Measurements from ENCODE around the gene FAM47E. TPM values are rescaled to one million over a fixed set of nuclear protein-coding genes. Genes with fewer than 3 reads are reported as not detected.
A peak's percentile ranks its signal among the peaks of the same experiment; 100 is the strongest.

Gene FAM47E
- total and polyA plus RNA-seq, 2 of the 13 experiments (the other 11 are each of a cell fraction or from before 2014, with no cell fraction given), result 0.33 to 0.66 TPM

DNA sequence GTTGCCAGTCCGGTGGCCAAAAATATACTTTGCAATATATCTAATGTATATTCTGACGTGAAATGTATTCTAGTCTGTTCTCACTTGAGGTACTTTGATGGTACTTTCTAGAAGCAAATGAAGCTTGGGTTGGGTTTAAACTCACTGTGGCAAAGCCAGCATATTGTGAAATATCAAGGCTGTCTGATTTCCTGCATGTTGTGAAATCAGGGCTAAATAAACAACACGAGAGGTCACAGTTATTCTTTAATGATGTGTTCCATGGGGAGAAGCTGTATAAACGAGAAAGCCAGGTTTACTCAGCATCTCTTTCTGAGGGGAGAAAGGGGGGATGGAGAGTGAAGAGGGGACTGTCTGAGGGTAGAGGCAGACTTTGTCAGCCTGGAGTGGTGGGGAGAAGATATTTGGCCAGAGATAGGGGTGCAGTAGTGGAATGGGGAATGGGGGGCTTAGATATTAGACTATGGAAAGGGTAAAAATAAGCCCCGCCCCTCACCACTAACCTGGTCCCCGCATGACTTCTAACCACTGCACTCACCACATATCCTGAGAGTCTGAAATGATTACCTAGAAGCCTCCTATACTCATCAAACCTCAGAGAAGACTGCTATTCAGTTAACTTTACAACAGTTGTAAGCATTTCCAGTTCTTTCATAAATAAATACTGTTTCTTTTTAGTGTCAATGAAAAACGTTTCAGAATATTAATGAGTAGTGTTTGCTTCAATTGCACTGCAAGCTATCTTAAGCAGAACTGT is 32.0 kb upstream of the FAM47E start (continued):
- TF ChIP-seq, protein P1, sequence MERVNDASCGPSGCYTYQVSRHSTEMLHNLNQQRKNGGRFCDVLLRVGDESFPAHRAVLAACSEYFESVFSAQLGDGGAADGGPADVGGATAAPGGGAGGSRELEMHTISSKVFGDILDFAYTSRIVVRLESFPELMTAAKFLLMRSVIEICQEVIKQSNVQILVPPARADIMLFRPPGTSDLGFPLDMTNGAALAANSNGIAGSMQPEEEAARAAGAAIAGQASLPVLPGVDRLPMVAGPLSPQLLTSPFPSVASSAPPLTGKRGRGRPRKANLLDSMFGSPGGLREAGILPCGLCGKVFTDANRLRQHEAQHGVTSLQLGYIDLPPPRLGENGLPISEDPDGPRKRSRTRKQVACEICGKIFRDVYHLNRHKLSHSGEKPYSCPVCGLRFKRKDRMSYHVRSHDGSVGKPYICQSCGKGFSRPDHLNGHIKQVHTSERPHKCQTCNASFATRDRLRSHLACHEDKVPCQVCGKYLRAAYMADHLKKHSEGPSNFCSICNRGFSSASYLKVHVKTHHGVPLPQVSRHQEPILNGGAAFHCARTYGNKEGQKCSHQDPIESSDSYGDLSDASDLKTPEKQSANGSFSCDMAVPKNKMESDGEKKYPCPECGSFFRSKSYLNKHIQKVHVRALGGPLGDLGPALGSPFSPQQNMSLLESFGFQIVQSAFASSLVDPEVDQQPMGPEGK (CRISPR knock-in tag; IDR thresholded peaks at IDR 0.05), result peak; percentile 22; the same call in 1 of the 2 replicates
- TF ChIP-seq RBM22 (optimal IDR thresholded peaks at IDR 0.05; ENCODE audit: low read length) (no peak), HIVEP1 (CRISPR knock-in tag; IDR thresholded peaks at IDR 0.05) (no peak), NR2F2 (IDR thresholded peaks at IDR 0.05; ENCODE audit: borderline replicate concordance, low read depth) (peak; percentile 82), HNRNPUL1 (IDR thresholded peaks at IDR 0.05; ENCODE audit: low read depth, low read length) (no peak), RCOR2 (CRISPR knock-in tag; IDR thresholded peaks at IDR 0.05) (0 out of 2 replicates have a peak, but pooled peaks have one; percentile 29), ZNF878 (CRISPR knock-in tag; IDR thresholded peaks at IDR 0.05) (no peak), NFKBIZ (CRISPR knock-in tag; IDR thresholded peaks at IDR 0.05) (no peak), ZNF441 (CRISPR knock-in tag; IDR thresholded peaks at IDR 0.05; ENCODE audit: borderline replicate concordance) (no peak), HOXD1 (CRISPR knock-in tag; IDR thresholded peaks at IDR 0.05) (no peak), FOXK1 (CRISPR knock-in tag; IDR thresholded peaks at IDR 0.05; ENCODE audit: borderline replicate concordance, low read depth) (peak; percentile 79; the same call in 1 of the 2 replicates), SALL1 (CRISPR knock-in tag; IDR thresholded peaks at IDR 0.05) (peak; percentile 35; the same call in 1 of the 2 replicates), MBD4 (IDR thresholded peaks at IDR 0.05; ENCODE audit: borderline replicate concordance, low read length) (peak; percentile 37; the same call in 1 of the 2 replicates), CREB1 (IDR thresholded peaks at IDR 0.05) (no peak), CREB1 (CRISPR knock-in tag; IDR thresholded peaks at IDR 0.05) (peak; percentile 28; the same call in 1 of the 2 replicates), ELF1 (CRISPR knock-in tag; IDR thresholded peaks at IDR 0.05) (peak; percentile 52; the same call in 1 of the 2 replicates), FOXA1 (IDR thresholded peaks at IDR 0.05) (no peak), FOXA1 (CRISPR knock-in tag; IDR thresholded peaks at IDR 0.05) (peak; percentile 91)
- TF ChIP-seq, protein P2, sequence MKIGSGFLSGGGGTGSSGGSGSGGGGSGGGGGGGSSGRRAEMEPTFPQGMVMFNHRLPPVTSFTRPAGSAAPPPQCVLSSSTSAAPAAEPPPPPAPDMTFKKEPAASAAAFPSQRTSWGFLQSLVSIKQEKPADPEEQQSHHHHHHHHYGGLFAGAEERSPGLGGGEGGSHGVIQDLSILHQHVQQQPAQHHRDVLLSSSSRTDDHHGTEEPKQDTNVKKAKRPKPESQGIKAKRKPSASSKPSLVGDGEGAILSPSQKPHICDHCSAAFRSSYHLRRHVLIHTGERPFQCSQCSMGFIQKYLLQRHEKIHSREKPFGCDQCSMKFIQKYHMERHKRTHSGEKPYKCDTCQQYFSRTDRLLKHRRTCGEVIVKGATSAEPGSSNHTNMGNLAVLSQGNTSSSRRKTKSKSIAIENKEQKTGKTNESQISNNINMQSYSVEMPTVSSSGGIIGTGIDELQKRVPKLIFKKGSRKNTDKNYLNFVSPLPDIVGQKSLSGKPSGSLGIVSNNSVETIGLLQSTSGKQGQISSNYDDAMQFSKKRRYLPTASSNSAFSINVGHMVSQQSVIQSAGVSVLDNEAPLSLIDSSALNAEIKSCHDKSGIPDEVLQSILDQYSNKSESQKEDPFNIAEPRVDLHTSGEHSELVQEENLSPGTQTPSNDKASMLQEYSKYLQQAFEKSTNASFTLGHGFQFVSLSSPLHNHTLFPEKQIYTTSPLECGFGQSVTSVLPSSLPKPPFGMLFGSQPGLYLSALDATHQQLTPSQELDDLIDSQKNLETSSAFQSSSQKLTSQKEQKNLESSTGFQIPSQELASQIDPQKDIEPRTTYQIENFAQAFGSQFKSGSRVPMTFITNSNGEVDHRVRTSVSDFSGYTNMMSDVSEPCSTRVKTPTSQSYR (CRISPR knock-in tag; IDR thresholded peaks at IDR 0.05; ENCODE audit: borderline replicate concordance), result peak; percentile 14; the same call in 1 of the 2 replicates
- TF ChIP-seq, protein P3, sequence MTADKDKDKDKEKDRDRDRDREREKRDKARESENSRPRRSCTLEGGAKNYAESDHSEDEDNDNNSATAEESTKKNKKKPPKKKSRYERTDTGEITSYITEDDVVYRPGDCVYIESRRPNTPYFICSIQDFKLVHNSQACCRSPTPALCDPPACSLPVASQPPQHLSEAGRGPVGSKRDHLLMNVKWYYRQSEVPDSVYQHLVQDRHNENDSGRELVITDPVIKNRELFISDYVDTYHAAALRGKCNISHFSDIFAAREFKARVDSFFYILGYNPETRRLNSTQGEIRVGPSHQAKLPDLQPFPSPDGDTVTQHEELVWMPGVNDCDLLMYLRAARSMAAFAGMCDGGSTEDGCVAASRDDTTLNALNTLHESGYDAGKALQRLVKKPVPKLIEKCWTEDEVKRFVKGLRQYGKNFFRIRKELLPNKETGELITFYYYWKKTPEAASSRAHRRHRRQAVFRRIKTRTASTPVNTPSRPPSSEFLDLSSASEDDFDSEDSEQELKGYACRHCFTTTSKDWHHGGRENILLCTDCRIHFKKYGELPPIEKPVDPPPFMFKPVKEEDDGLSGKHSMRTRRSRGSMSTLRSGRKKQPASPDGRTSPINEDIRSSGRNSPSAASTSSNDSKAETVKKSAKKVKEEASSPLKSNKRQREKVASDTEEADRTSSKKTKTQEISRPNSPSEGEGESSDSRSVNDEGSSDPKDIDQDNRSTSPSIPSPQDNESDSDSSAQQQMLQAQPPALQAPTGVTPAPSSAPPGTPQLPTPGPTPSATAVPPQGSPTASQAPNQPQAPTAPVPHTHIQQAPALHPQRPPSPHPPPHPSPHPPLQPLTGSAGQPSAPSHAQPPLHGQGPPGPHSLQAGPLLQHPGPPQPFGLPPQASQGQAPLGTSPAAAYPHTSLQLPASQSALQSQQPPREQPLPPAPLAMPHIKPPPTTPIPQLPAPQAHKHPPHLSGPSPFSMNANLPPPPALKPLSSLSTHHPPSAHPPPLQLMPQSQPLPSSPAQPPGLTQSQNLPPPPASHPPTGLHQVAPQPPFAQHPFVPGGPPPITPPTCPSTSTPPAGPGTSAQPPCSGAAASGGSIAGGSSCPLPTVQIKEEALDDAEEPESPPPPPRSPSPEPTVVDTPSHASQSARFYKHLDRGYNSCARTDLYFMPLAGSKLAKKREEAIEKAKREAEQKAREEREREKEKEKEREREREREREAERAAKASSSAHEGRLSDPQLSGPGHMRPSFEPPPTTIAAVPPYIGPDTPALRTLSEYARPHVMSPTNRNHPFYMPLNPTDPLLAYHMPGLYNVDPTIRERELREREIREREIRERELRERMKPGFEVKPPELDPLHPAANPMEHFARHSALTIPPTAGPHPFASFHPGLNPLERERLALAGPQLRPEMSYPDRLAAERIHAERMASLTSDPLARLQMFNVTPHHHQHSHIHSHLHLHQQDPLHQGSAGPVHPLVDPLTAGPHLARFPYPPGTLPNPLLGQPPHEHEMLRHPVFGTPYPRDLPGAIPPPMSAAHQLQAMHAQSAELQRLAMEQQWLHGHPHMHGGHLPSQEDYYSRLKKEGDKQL (CRISPR knock-in tag; IDR thresholded peaks at IDR 0.05; ENCODE audit: low read depth), result peak; percentile 50; the same call in 1 of the 2 replicates
